ENCODE measurements around the gene HOMER2. TPM values are rescaled to one million over a fixed set of nuclear protein-coding genes. Genes with fewer than 3 reads are reported as not detected.

Gene HOMER2
- total and polyA plus RNA-seq, 9 of the 15 experiments (the other 6 are each of a cell fraction or from before 2014, with no cell fraction given): 0.13 to 0.47 (median 0.29) TPM; not detected in 1

DNA sequence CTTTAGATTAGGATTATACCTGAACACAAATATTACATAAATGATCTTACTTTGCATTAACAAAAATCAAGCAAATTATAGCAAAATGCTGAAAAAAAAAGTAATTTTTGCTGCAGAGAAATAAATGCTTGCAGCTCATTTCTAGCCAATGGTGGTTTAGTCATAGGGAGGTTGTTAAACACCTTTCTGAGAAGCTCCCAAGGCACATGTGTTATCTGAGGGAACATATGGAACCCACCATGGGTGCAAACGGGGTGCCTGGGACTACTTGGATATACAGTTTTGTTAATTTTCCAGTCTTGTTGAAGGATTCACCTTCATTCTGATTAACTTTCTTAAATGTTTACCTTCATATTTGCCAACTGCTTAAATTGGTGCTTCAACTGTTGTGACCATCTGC, 24.6 kb upstream of the HOMER2 start:
- Histone ChIP-seq H3K4me2 (ENCODE audit: insufficient read depth, low read length) (no peak overlapping the region), H3K4me3 (no peak overlapping the region), H3K27me3 (ENCODE audit: control insufficient read depth in 2 of 2, insufficient read depth in 2 of 2, low read length in 2 of 2) (peaks cover 2 to 6% of the 10 kb centered on the region in 2 experiments; a peak in 3 of 5 replicates), H3K9ac (ENCODE audit: insufficient read depth in 1 of 2, low read depth in 2 of 2, low read length in 2 of 2) (no peak overlapping the region), H3K9me1 (ENCODE audit: control insufficient read depth, insufficient read depth, low read length) (no peaks in the 10 kb centered on the region), H3K79me2 (ENCODE audit: control insufficient read depth, insufficient read depth, low read length) (no peaks in the 10 kb centered on the region), H2AFZ (ENCODE audit: low read depth, low read length) (no peak overlapping the region), H3K36me3 (ENCODE audit: control insufficient read depth, insufficient read depth, low read length) (no peaks in the 10 kb centered on the region; the same call in 2 of the 3 replicates), H4K20me1 (replicated peaks; ENCODE audit: control insufficient read depth, insufficient read depth, low read length) (no peaks in the 10 kb centered on the region), H3K9me3 (replicated peaks; ENCODE audit: control insufficient read depth, insufficient read depth, low read depth, low read length) (no peaks in the 10 kb centered on the region), H3K27ac (ENCODE audit: extremely low read depth, low read depth, low read length) (no peak overlapping the region), H3K4me1 (replicated peaks in 1 of 2; ENCODE audit: control insufficient read depth in 2 of 2, insufficient read depth in 2 of 2, low read length in 2 of 2) (no peaks in the 10 kb centered on the region)
- no peak for ATAC-seq
- no peak for FAIRE-seq
- ChIA-PET POLR2A (interaction anchor here (0.7 to 1.4 kb wide), 3 partner anchors 16 to 63 kb away, joined by 3 to 4 read pairs (median 3); no protein-coding TSS in a partner anchor), CTCF (ENCODE audit: low intra/inter-chr PET ratio) (no interaction called here)
- 5% methylated on average over 1 of the region's 1 CpG for WGBS (ENCODE audit: insufficient coverage, low coverage, missing lambda C conversion rate)
- no TSS peak for BruUV-seq (replicated peaks)
- intact Hi-C loops (cut with micrococcal nuclease) (no loop called here), in situ Hi-C loops (cut with MboI) (no loop called here)
- DNase-seq (ENCODE audit: extremely low read depth in 1 of 4, low spot score in 3 of 4): peak in 2 of 4 experiments; percentile 25
- TF ChIP-seq BHLHE40 (IDR thresholded peaks at IDR 0.05; ENCODE audit: low read length) (no peak), TFAM (CRISPR knock-in tag; conservative IDR thresholded peaks at IDR 0.05) (no peak), CBFA2T3 (IDR thresholded peaks at IDR 0.05) (peak; percentile 27; the same call in 1 of the 2 replicates), CHD1 (IDR thresholded peaks at IDR 0.05; ENCODE audit: low read length) (no peak), TAL1 (IDR thresholded peaks at IDR 0.05) (peak; percentile 14; the same call in 1 of the 2 replicates), CAMTA2 (CRISPR knock-in tag; conservative IDR thresholded peaks at IDR 0.05) (no peak), NCOR1 (IDR thresholded peaks at IDR 0.05) (0 out of 2 replicates have a peak, but pooled peaks have one; percentile 14), NBN (IDR thresholded peaks at IDR 0.05; ENCODE audit: low read depth) (no peak), ATF7 (IDR thresholded peaks at IDR 0.05) (no peak), CREBBP (IDR thresholded peaks at IDR 0.05; ENCODE audit: low read depth, low read length) (no peak), RNF219 (CRISPR knock-in tag; IDR thresholded peaks at IDR 0.05) (no peak), MEF2A (IDR thresholded peaks at IDR 0.05; ENCODE audit: control insufficient read depth, low read depth, low read length) (no peak), ZNF717 (CRISPR knock-in tag; IDR thresholded peaks at IDR 0.05) (no peak), ZBTB17 (CRISPR knock-in tag; IDR thresholded peaks at IDR 0.05) (no peak), ARID1B (IDR thresholded peaks at IDR 0.05) (no peak), FOXK1 (CRISPR knock-in tag; IDR thresholded peaks at IDR 0.05; ENCODE audit: borderline replicate concordance) (no peak), STAT6 (CRISPR knock-in tag; IDR thresholded peaks at IDR 0.05) (no peak), HMG20A (CRISPR knock-in tag; conservative IDR thresholded peaks at IDR 0.05) (no peak)
- TF ChIP-seq, protein P1, sequence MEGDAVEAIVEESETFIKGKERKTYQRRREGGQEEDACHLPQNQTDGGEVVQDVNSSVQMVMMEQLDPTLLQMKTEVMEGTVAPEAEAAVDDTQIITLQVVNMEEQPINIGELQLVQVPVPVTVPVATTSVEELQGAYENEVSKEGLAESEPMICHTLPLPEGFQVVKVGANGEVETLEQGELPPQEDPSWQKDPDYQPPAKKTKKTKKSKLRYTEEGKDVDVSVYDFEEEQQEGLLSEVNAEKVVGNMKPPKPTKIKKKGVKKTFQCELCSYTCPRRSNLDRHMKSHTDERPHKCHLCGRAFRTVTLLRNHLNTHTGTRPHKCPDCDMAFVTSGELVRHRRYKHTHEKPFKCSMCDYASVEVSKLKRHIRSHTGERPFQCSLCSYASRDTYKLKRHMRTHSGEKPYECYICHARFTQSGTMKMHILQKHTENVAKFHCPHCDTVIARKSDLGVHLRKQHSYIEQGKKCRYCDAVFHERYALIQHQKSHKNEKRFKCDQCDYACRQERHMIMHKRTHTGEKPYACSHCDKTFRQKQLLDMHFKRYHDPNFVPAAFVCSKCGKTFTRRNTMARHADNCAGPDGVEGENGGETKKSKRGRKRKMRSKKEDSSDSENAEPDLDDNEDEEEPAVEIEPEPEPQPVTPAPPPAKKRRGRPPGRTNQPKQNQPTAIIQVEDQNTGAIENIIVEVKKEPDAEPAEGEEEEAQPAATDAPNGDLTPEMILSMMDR (IDR thresholded peaks at IDR 0.05 in 2 of 3, conservative IDR thresholded peaks at IDR 0.05 in 1 of 3; ENCODE audit: insufficient read depth in 2 of 3, low read depth in 1 of 3, low read length in 3 of 3): no peak

Data from K562 (cell line).